Stimulated activated naive CD4-positive, alpha-beta T cell (primary cell): ENCODE results near the gene DHRS13.

Experiments used
- DNase-seq, 6 experiments: peaks; one replicate each; lab custom pipeline; 2025; lab: John Stamatoyannopoulos, UW

The DHRS13 gene

GRCh38 chr17:28902819-28903545 is at the start of gene DHRS13:
Gene DHRS13, minus strand, starts transcription at chr17:28903079. Its CDS starts 135 bp downstream, at chr17:28902944.
- DNase-seq = peak; percentile 92 to 97 (median 94)

GRCh38 chr17:28951991-28952975 is 49.4 kb upstream of the DHRS13 start:
- DNase-seq = peak; percentile 96 to 99 (median 98)

DNA sequence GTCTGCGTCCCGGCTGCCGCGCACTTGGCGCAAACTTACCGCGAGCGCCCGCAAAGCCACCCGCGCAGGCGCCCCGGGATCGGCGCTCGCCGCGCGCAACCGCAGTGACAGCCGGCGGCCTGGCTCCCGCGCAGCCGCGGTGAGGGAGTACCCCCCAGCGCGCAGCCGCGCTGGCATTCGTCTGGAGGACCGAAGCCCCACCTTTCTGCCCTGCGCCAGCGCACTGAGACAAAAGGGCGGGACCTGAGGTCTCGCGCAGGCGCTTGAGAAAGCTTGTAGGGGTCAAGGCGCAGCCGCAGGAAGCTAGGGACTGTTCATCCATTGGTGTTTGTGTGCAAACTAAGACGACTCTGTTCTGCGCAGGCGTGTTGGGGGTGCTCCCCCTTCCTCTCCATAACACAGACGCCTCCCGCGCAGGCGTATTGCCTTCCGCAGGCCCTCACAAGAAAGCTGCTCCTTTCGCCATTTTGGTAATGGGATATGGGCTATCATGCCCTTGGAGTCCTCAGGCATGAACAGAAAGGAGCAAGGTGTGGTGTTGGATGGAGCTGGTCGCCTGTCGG is 48.6 kb upstream of the DHRS13 start, which contains the start of gene PHF12:
Gene PHF12 (minus strand): TSS at position 91 of the 563 bp plus-strand sequence. CDS start 558 bp downstream, outside the sequence.
- DNase-seq = peak; percentile 98 to 100 (median 100)

GRCh38 chr17:28950752-28951427 is 48.0 kb upstream of the DHRS13 start:
- peak in 1 of 6 experiments; percentile 68 for DNase-seq

GRCh38 chr17:28950017-28950751 is 47.3 kb upstream of the DHRS13 start:
- DNase-seq = peak; percentile 40 to 69 (median 64)

DNA sequence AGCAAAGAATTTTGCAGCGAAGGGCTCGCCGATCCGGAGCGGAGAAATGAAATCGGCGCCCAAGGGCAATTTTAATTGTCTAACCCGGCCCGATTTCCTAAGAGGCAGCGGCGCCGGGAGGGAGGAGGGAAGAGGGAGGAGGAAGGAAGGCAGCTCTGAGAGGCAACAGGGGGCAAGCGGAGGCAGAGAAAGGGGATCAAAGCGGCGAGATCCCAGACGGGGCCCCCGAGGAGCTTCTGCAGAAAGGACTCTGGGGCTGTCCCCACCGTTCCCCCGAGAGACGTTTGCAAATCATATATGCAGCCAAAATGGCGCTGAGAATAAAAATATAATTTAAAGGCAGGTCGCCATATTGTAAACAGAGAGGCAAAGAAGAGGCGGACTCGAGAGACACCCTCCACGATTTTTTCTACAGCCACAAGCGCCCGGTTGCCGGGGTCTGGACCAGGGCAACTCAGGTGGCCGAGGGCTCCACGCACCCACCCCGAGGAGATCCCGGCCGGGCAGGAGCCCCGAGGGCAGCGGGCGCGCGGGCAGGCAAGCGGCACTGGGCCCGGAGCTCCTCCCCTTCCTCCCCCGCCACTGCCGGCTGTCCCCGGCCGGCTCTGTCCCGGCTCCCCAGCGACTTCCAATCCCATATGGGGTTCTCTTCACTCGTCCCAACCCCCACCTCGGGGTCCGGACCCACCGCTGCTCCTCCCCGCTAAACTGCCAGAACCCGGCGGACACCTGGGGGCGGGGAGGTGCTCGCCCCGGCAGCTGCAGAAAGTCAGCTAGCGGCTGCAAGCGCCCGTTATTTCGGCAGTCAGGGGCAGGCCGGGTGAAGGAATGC is 46.5 kb upstream of the DHRS13 start:
- DNase-seq = peak; percentile 30 to 77 (median 64)

DNA sequence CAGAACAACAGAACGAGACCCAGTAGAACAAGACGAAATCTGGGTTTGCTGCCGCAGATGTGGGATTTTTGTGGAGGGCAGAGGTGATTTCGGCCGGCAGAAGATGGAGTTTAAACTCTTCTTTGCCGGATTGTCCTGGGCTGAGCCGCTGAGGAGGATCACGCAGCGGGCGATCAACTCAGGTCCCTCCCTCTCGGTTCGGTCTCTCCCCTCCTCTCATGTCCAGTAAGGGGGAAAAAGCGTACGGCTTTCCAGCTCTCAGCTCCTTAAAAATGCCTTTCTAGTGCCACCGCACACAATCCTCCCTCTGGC is 46.0 kb upstream of the DHRS13 start:
- DNase-seq = no peak

- DNase-seq = no peak
These were observed 45.5 kb upstream of the DHRS13 start for GRCh38 chr17:28948342-28948741.

DNA sequence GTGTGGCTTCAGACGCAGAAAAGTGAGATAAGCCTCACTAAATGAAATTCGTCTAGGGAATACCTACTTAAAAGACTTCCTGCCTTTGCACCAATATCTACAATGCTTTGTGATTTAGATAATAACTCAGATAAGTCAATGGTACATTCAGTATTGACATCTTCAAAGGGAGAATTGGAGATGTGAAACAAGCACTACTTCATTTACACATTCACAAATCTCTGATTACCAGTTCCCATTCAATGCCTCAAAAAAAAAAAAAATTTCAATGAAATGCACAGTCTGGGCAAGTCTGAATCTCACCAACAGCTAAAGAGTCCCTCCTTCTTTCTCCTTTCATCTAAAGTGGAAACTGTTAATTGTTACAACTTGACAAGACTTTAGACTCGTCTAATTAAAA is 44.8 kb upstream of the DHRS13 start:
- peak in 1 of 6 experiments; percentile 11 for DNase-seq

DNA sequence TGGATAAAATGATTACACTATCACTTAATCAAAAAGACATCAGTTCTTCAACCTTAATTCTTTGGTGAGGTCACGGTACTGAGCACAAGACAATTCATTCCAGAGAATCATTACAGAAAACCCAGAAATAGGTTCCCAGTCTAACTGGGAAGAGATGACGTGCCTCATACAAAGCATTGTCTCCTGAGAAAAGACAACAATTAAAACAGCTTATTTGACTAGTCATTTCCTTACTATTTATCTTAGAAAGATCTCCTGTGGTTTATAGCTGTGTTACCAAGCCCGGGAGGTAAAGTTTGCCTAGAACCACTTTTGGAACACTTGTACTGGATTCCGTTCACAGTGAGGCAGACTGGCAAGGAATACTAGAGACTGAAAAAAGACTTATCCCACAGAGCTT is 43.4 kb upstream of the DHRS13 start:
- DNase-seq = no peak

GRCh38 chr17:28944862-28945741 is 42.2 kb upstream of the DHRS13 start:
- no peak for DNase-seq

DNA sequence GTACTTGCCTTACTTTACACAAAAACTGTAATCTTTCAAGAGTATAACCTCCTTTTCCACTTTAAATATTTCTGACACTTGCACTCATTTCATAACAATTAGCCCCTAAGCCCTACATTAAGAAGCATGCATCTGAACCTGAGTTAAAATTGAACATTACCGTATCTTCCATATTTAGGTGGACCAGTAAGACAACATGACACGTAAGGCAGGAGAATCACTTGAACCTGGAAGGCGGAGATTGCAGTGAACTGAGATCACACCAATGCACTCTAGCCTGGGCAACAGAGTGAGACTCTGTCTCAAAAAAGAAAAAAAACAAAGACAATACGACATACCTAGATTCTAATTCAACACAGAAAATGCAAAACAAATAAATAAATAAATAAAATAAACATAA is 41.5 kb upstream of the DHRS13 start:
- DNase-seq = no peak

GRCh38 chr17:28942925-28943324 is 40.0 kb upstream of the DHRS13 start:
- no peak for DNase-seq

DNA sequence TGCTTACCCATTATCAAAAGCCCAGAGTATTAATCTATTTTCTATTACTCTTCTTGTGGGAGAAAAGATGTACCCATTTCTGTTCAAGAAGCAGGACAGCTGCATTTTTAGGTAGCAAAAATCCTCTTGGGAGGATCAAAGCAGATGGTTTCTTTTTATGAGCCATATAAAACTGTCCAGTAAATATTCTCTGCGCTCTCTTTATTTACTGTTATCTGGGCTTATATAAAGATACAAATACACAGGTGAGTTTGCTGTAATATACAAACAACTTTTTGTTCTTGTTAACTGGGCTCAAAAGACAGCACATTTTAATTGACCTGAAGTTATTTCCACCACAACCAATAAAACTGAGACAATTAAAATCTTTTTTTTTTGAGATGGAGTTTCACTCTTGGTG is 38.4 kb upstream of the DHRS13 start:
- DNase-seq = no peak

GRCh38 chr17:28940675-28941074 is 37.8 kb upstream of the DHRS13 start:
- no peak for DNase-seq

- DNase-seq = peak in 1 of 6 experiments; percentile 1
These were observed 37.3 kb upstream of the DHRS13 start for GRCh38 chr17:28940142-28940541.

GRCh38 chr17:28938552-28938951 is 35.7 kb upstream of the DHRS13 start:
- DNase-seq = no peak

DNA sequence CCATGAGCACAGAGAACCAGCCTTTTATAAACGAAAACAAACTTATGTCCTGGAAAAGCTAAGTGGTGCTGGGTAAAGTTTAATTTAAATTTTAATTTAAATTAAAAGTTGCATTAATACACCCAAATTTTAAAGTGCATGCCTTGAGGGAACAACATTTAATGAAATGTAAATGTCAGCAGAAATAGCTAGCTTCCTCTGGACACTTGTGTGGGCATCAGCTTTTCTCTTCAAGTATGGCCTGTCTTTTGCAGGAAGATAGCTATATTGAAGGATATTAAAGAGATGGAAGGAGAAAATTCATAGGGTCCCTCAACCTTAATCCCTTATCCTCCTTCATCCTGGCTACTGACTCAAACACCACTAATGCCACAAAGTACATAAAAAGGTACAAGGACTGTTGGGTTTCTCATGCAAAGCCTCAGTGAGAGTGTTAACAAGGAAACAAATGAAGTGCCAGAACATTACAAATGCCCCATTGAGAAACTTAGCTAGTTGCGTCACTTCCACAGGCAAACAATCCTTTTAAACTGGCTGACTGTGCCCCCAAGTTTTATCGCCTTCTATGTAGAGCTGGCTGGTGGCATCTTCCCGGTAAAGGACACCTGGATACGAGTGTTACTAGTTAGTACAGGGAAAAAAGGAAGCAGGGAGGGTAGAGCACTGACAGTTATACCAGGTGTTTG is 34.3 kb upstream of the DHRS13 start:
- DNase-seq = no peak
